ENCODE data around the gene UNC5C. TPM values are rescaled to one million over a fixed set of nuclear protein-coding genes. Genes with fewer than 3 reads are reported as not detected.

The UNC5C gene
- polyA plus RNA-seq, 1 donor (not counting 4 experiments of a cell fraction or from before 2014, with no cell fraction given), result not detected

DNA sequence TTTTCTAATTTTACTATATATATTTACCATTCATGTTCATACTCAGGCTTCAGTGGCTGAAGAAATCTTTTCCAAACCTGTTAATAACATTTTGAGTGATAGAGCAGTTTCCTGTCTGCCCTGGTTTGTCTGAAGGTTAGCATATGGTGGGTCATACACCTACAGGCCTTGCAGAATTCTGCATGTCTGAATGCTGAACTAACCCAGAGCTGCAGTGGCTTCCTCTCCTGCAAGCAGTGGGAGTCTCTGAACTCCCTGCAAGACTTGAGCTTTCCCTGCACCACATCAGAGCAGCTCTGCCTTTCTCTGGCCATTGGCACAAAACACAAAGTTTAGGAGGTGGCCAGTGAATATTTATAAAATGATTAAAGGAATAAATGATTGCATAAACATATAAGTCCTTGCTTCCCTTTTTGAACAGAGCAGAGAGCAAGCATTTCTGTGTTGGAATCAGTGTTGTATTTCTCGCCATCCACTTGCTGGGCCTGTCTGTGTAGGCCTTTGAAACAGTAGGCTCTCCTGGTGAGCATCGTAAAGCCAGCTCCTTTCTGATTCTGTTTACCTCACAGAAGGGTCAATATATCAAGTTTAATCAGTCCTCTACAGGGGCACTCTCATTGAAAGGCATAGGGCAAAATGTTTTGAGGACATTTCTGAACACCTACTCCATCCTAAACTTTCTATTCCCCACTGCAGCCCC lies 15.0 kb upstream of the UNC5C start:
- Histone ChIP-seq H3K36me3 (ENCODE audit: control insufficient read depth in 2 of 2, extremely low read depth in 1 of 2, insufficient read depth in 2 of 2, low read length in 2 of 2) (no peaks in the 10 kb centered on the region), H3K4me3 (ENCODE audit: control insufficient read depth in 2 of 3, extremely low read depth in 1 of 3, insufficient read depth in 2 of 3, low read depth in 1 of 3, low read length in 3 of 3) (no peak overlapping the region), H3K9ac (ENCODE audit: control insufficient read depth, extremely low read depth, insufficient read depth, low read length) (no peak overlapping the region), H4K20me1 (ENCODE audit: control insufficient read depth, extremely low read depth, insufficient read depth, low read length) (no peaks in the 10 kb centered on the region), H3K4me1 (ENCODE audit: control insufficient read depth, extremely low read depth, insufficient read depth, low read length) (no peaks in the 10 kb centered on the region), H2AFZ (ENCODE audit: control insufficient read depth, low read length) (no peak overlapping the region), H3K27me3 (ENCODE audit: control insufficient read depth, extremely low read depth, insufficient read depth, low read length) (no peaks in the 10 kb centered on the region), H3K27ac (ENCODE audit: control insufficient read depth, insufficient read depth, low read length) (no peak overlapping the region), H3K79me2 (ENCODE audit: control insufficient read depth, insufficient read depth, low read length) (no peaks in the 10 kb centered on the region), H3K9me3 (ENCODE audit: control insufficient read depth, low read depth, low read length) (no peaks in the 10 kb centered on the region), H3K4me2 (ENCODE audit: control insufficient read depth, extremely low read depth, insufficient read depth, low read depth, low read length) (no peak overlapping the region), H3K9me1 (ENCODE audit: control insufficient read depth, extremely low read depth, insufficient read depth, low read length) (no peaks in the 10 kb centered on the region)
- FAIRE-seq (no peak), DNase-seq (ENCODE audit: low read depth, low spot score) (no peak)
- dilution Hi-C loops (cut with MboI; ENCODE audit: extremely low pct_ligation_motif_present, low sequenced_read_pairs), result no loop called here
- TF ChIP-seq, protein P1, sequence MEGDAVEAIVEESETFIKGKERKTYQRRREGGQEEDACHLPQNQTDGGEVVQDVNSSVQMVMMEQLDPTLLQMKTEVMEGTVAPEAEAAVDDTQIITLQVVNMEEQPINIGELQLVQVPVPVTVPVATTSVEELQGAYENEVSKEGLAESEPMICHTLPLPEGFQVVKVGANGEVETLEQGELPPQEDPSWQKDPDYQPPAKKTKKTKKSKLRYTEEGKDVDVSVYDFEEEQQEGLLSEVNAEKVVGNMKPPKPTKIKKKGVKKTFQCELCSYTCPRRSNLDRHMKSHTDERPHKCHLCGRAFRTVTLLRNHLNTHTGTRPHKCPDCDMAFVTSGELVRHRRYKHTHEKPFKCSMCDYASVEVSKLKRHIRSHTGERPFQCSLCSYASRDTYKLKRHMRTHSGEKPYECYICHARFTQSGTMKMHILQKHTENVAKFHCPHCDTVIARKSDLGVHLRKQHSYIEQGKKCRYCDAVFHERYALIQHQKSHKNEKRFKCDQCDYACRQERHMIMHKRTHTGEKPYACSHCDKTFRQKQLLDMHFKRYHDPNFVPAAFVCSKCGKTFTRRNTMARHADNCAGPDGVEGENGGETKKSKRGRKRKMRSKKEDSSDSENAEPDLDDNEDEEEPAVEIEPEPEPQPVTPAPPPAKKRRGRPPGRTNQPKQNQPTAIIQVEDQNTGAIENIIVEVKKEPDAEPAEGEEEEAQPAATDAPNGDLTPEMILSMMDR (optimal IDR thresholded peaks at IDR 0.05 in 1 of 3, IDR thresholded peaks at IDR 0.05 in 1 of 3, conservative IDR thresholded peaks at IDR 0.05 in 1 of 3; ENCODE audit: extremely low read depth in 1 of 3, insufficient read depth in 2 of 3, low read length in 3 of 3), result no peak
- TF ChIP-seq EZH2 (IDR thresholded peaks at IDR 0.05; ENCODE audit: low read length), result no peak

DNA sequence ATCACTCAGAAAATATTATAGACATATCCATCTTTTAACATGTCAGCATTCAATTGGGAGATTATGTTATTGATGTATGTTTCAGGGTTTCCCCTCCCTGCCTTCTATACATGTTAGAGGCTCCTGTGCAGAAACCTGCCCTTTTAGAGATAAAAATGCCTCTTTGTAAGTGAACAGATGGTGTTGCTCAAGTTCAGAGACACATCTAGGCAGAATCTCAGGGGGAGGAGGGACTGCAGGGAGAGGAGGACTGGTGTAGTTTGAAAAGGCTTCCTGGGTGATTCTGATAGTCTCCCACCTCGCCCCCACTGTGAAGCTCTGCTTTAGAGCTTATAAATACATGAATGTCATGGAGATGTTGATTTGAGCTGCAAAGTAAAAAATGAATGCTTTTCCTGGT lies 12.0 kb upstream of the UNC5C start:
- Histone ChIP-seq H2AFZ (ENCODE audit: control insufficient read depth, low read length) (no peak overlapping the region), H3K4me2 (ENCODE audit: control insufficient read depth, extremely low read depth, insufficient read depth, low read depth, low read length) (no peak overlapping the region), H3K9me1 (ENCODE audit: control insufficient read depth, extremely low read depth, insufficient read depth, low read length) (no peaks in the 10 kb centered on the region), H4K20me1 (ENCODE audit: control insufficient read depth, extremely low read depth, insufficient read depth, low read length) (no peaks in the 10 kb centered on the region), H3K9me3 (ENCODE audit: control insufficient read depth, low read depth, low read length) (no peaks in the 10 kb centered on the region), H3K27ac (ENCODE audit: control insufficient read depth, insufficient read depth, low read length) (no peak overlapping the region), H3K27me3 (ENCODE audit: control insufficient read depth, extremely low read depth, insufficient read depth, low read length) (peaks cover 3% of the 10 kb centered on the region), H3K9ac (ENCODE audit: control insufficient read depth, extremely low read depth, insufficient read depth, low read length) (no peak overlapping the region), H3K36me3 (ENCODE audit: control insufficient read depth in 2 of 2, extremely low read depth in 1 of 2, insufficient read depth in 2 of 2, low read length in 2 of 2) (no peaks in the 10 kb centered on the region), H3K79me2 (ENCODE audit: control insufficient read depth, insufficient read depth, low read length) (no peaks in the 10 kb centered on the region), H3K4me3 (ENCODE audit: control insufficient read depth in 2 of 3, extremely low read depth in 1 of 3, insufficient read depth in 2 of 3, low read depth in 1 of 3, low read length in 3 of 3) (no peak overlapping the region), H3K4me1 (ENCODE audit: control insufficient read depth, extremely low read depth, insufficient read depth, low read length) (no peaks in the 10 kb centered on the region)
- no peak for FAIRE-seq
- DNase-seq (ENCODE audit: low read depth, low spot score), result no peak
- dilution Hi-C loops (cut with MboI; ENCODE audit: extremely low pct_ligation_motif_present, low sequenced_read_pairs), result no loop called here
- TF ChIP-seq, protein P1 (optimal IDR thresholded peaks at IDR 0.05 in 1 of 3, IDR thresholded peaks at IDR 0.05 in 1 of 3, conservative IDR thresholded peaks at IDR 0.05 in 1 of 3; ENCODE audit: extremely low read depth in 1 of 3, insufficient read depth in 2 of 3, low read length in 3 of 3), result no peak
- no peak for TF ChIP-seq EZH2 (IDR thresholded peaks at IDR 0.05; ENCODE audit: low read length)

Data from keratinocyte (primary cell).